NB4 (cell line): Measurements from ENCODE around the gene TPO.
"Not testable (repeated sequence)": the region's sequence is repeated elsewhere in the genome, so short reads cannot be mapped to it uniquely, and the experiment has no call there.

ENCODE experiments used
- DNase-seq: peaks from one replicate; pipeline ENCODE4 v3.0.0; 2010; ENCODE audit warnings: low read depth
- H3K4me3 ChIP-seq: one replicate; pipeline ENCODE4 v1.5.1; 2011; ENCODE audit warnings: mild to moderate bottlenecking, low read depth, low read length, moderate library complexity
- CTCF ChIP-seq: IDR thresholded peaks from one replicate; pipeline ENCODE4 v1.5.1; 2012; ENCODE audit warnings: low read depth, low read length
- MAX ChIP-seq: IDR thresholded peaks from 2 replicates; pipeline ENCODE4 v1.6.1; 2011; ENCODE audit warnings: low read depth, low read length
- MYC ChIP-seq: IDR thresholded peaks from 2 replicates; pipeline ENCODE4 v1.6.1; 2011; ENCODE audit warnings: low read depth, low read length
- POLR2A ChIP-seq: IDR thresholded peaks from 2 replicates; pipeline ENCODE4 v1.6.1; 2011; ENCODE audit warnings: mild to moderate bottlenecking; ENCODE audit not compliant: insufficient read length; ENCODE audit errors: extremely low read depth

TPO gene

GRCh38 chr2:1489486-1489885 lies 76.2 kb downstream of the TPO start:
- no peak for DNase-seq
- TF ChIP-seq MYC (no peak), POLR2A (no peak), MAX (no peak), CTCF (no peak)
- no peak overlapping the region for H3K4me3 ChIP-seq

- not testable (repeated sequence) for DNase-seq, H3K4me3 ChIP-seq
Observed at GRCh38 chr2:1490381-1490780, 77.1 kb downstream of the TPO start.

- DNase-seq, result no peak
- H3K4me3 ChIP-seq, result no peak overlapping the region
- TF ChIP-seq CTCF (no peak), POLR2A (no peak), MYC (no peak), MAX (no peak)
Observed at GRCh38 chr2:1491751-1492150, 78.5 kb downstream of the TPO start.

- H3K4me3 ChIP-seq, result not testable (repeated sequence)
Observed at GRCh38 chr2:1492231-1492630, 79.0 kb downstream of the TPO start.

GRCh38 chr2:1492711-1493430 lies 79.6 kb downstream of the TPO start:
- no peak overlapping the region for H3K4me3 ChIP-seq
- no peak for TF ChIP-seq POLR2A
- no peak for TF ChIP-seq MAX
- TF ChIP-seq CTCF, result no peak
- TF ChIP-seq MYC, result no peak
- DNase-seq, result no peak

More at GRCh38 chr2:1492231-1492630, 79.0 kb downstream of the TPO start:
- not testable (repeated sequence) for DNase-seq

- TF ChIP-seq MYC, result no peak
- no peak for TF ChIP-seq MAX
- TF ChIP-seq CTCF, result no peak
- TF ChIP-seq POLR2A, result no peak
- DNase-seq, result no peak
- H3K4me3 ChIP-seq, result no peak overlapping the region
Observed at GRCh38 chr2:1493431-1494126, 80.3 kb downstream of the TPO start.

GRCh38 chr2:1494257-1494656 lies 81.0 kb downstream of the TPO start:
- no peak for TF ChIP-seq MAX
- TF ChIP-seq POLR2A, result no peak
- no peak for TF ChIP-seq MYC
- no peak for TF ChIP-seq CTCF
- no peak for DNase-seq

More at GRCh38 chr2:1494257-1494656, 81.0 kb downstream of the TPO start:
- H3K4me3 ChIP-seq, result no peak overlapping the region
